ENCODE results near the gene ZBTB45. TPM values are rescaled to one million over a fixed set of nuclear protein-coding genes. Genes with fewer than 3 reads are reported as not detected.
"Not testable (repeated sequence)": the region's sequence is repeated elsewhere in the genome, so short reads cannot be mapped to it uniquely, and the experiment has no call there.

The ZBTB45 gene
- total and polyA plus RNA-seq, 9 of the 15 experiments (the other 6 are each of a cell fraction or from before 2014, with no cell fraction given), result 0.08 to 16.1 (median 1.8) TPM

DNA sequence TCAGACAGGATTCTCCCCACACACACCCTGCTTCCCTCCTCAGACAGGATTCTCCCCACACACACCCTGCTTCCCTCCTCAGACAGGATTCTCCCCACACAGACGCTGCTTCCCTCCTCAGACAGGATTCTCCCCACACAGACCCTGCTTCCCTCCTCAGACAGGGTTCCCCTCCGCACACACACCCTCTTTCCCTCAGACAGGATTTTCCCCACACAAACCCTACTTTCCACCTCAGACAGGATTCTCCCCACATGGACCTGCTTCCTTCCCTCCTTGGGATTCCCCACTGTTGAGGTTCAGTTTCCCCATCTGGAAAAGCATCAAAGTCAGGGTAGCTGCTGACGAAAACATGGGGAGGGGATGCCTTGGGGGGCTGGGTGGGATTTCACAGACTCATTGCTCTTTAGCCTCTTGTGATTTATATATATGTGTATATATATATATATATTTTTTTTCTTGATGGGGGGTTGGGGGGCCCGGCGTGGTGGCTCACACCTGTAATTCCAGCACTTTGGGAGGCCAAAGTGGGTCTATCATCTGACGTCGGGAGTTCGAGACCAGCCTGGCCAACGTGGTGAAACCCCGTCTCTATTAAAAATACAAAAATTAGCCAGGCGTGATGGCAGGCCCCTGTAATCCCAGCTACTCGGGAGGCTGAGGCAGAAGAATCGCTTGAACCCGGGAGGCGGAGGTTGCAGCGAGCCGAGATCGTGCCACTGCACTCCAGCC, 23.2 kb upstream of the ZBTB45 start:
- Histone ChIP-seq H3K36me3 (ENCODE audit: control insufficient read depth, insufficient read depth, low read length) (peaks cover 30% of the 10 kb centered on the region), H3K27ac (ENCODE audit: extremely low read depth, low read depth, low read length) (peak overlapping the region; percentile 88; the same call in 2 of the 3 replicates), H3K4me1 (replicated peaks in 1 of 2; ENCODE audit: control insufficient read depth in 2 of 2, insufficient read depth in 2 of 2, low read length in 2 of 2) (peaks cover 13 to 33% of the 10 kb centered on the region in 2 experiments; a peak in 4 of 5 replicates), H3K79me2 (ENCODE audit: control insufficient read depth, insufficient read depth, low read length) (peaks cover 35% of the 10 kb centered on the region), H3K9ac (ENCODE audit: insufficient read depth in 1 of 2, low read depth in 2 of 2, low read length in 2 of 2) (peak overlapping the region in 1 of 2 experiments; percentile 98; a peak in 2 of 4 replicates), H4K20me1 (replicated peaks; ENCODE audit: control insufficient read depth, insufficient read depth, low read length) (peaks cover 31% of the 10 kb centered on the region), H3K4me2 (ENCODE audit: insufficient read depth, low read length) (peak overlapping the region; percentile 82; the same call in 1 of the 2 replicates)
- BruUV-seq (replicated peaks); H3K4me3 ChIP-seq; H2AFZ ChIP-seq (ENCODE audit: low read depth, low read length); H3K9me1 ChIP-seq (ENCODE audit: control insufficient read depth, insufficient read depth, low read length); DNase-seq (ENCODE audit: extremely low read depth in 1 of 4, low spot score in 3 of 4); CTCF ChIA-PET (ENCODE audit: low intra/inter-chr PET ratio); ATAC-seq; H3K27me3 ChIP-seq (ENCODE audit: control insufficient read depth in 2 of 2, insufficient read depth in 2 of 2, low read length in 2 of 2); in situ Hi-C loops (cut with MboI); intact Hi-C loops (cut with micrococcal nuclease); FAIRE-seq; H3K9me3 ChIP-seq (replicated peaks; ENCODE audit: control insufficient read depth, insufficient read depth, low read depth, low read length): not testable (repeated sequence)
- TF ChIP-seq, protein P1, sequence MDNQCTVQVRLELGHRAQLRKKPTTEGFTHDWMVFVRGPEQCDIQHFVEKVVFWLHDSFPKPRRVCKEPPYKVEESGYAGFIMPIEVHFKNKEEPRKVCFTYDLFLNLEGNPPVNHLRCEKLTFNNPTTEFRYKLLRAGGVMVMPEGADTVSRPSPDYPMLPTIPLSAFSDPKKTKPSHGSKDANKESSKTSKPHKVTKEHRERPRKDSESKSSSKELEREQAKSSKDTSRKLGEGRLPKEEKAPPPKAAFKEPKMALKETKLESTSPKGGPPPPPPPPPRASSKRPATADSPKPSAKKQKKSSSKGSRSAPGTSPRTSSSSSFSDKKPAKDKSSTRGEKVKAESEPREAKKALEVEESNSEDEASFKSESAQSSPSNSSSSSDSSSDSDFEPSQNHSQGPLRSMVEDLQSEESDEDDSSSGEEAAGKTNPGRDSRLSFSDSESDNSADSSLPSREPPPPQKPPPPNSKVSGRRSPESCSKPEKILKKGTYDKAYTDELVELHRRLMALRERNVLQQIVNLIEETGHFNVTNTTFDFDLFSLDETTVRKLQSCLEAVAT (IDR thresholded peaks at IDR 0.05), result 0 out of 4 replicates have a peak, but pooled peaks of 1 of the 2 experiments have one; percentile 36
- WGBS (ENCODE audit: insufficient coverage, low coverage, missing lambda C conversion rate), result 77% methylated on average over 12 of the region's 18 CpGs
- POLR2A ChIA-PET, result interaction anchor here (0.8 to 3.9 kb wide), 7 partner anchors 11 to 63 kb away, joined by 3 to 48 read pairs (median 6); partner anchors contain the start of genes CHMP2A and ZBTB45

DNA sequence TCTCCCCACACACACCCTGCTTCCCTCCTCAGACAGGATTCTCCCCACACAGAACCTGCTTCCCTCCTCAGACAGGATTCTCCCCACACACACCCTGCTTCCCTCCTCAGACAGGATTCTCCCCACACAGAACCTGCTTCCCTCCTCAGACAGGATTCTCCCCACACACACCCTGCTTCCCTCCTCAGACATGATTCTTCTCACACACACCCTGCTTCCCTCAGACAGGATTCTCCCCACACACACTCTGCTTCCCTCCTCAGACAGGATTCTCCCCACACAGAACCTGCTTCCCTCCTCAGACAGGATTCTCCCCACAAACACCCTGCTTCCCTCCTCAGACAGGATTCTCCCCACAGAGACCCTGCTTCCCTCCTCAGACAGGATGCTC, 19.6 kb upstream of the ZBTB45 start:
- peaks cover 0 to 18% of the 10 kb centered on the region in 2 experiments; a peak in 2 of 5 replicates for H3K4me1 ChIP-seq (replicated peaks in 1 of 2; ENCODE audit: control insufficient read depth in 2 of 2, insufficient read depth in 2 of 2, low read length in 2 of 2)
- H3K79me2 ChIP-seq (ENCODE audit: control insufficient read depth, insufficient read depth, low read length); H3K4me2 ChIP-seq (ENCODE audit: insufficient read depth, low read length); CTCF ChIA-PET (ENCODE audit: low intra/inter-chr PET ratio); BruUV-seq (replicated peaks); H4K20me1 ChIP-seq (replicated peaks; ENCODE audit: control insufficient read depth, insufficient read depth, low read length); H2AFZ ChIP-seq (ENCODE audit: low read depth, low read length); H3K27ac ChIP-seq (ENCODE audit: extremely low read depth, low read depth, low read length); H3K4me3 ChIP-seq; FAIRE-seq; DNase-seq (ENCODE audit: extremely low read depth in 1 of 4, low spot score in 3 of 4); in situ Hi-C loops (cut with MboI); H3K9me3 ChIP-seq (replicated peaks; ENCODE audit: control insufficient read depth, insufficient read depth, low read depth, low read length); ATAC-seq; H3K9me1 ChIP-seq (ENCODE audit: control insufficient read depth, insufficient read depth, low read length); POLR2A ChIA-PET; H3K36me3 ChIP-seq (ENCODE audit: control insufficient read depth, insufficient read depth, low read length); H3K27me3 ChIP-seq (ENCODE audit: control insufficient read depth in 2 of 2, insufficient read depth in 2 of 2, low read length in 2 of 2); intact Hi-C loops (cut with micrococcal nuclease); H3K9ac ChIP-seq (ENCODE audit: insufficient read depth in 1 of 2, low read depth in 2 of 2, low read length in 2 of 2): not testable (repeated sequence)

Measured in K562 (cell line).